Motor neuron (in vitro differentiated cells): ENCODE data around the gene ANKRD40. TPM values are rescaled to one million over a fixed set of nuclear protein-coding genes. Genes with fewer than 3 reads are reported as not detected.
"Not testable (repeated sequence)": the region's sequence is repeated elsewhere in the genome, so short reads cannot be mapped to it uniquely, and the experiment has no call there.

Experiments used
- ATAC-seq, 8 experiments: fragments of 200-7000 bp; cut with Tn5 transposase; replicated peaks in 6 of 8; 2 replicates each; pipeline ENCODE4 v1.8.0; 2021; ENCODE audit warnings: mild to moderate bottlenecking in 8 of 8, moderate library complexity in 8 of 8
- H3K27ac ChIP-seq, 2 donors: fragments of 250-450 bp; sonication (Bioruptor Pico); 2 replicates each; pipeline ENCODE4 v1.9.0; 2021; ENCODE audit warnings: antibody characterized with exemption in 2 of 2, mild to moderate bottlenecking in 2 of 2, moderate library complexity in 1 of 2
- H3K4me1 ChIP-seq, 2 donors: fragments of 250-450 bp; sonication (Bioruptor Pico); replicated peaks in 1 of 2; 2 replicates each; pipeline ENCODE4 v1.6.1; 2021; ENCODE audit warnings: antibody characterized with exemption in 2 of 2, mild to moderate bottlenecking in 2 of 2, moderate library complexity in 1 of 2
- H3K4me3 ChIP-seq, 5 donors: fragments of 250-450 bp; sonication (Bioruptor Pico); 2 replicates each; pipeline ENCODE4 v1.9.0; 2021; ENCODE audit warnings: antibody characterized with exemption in 5 of 5, mild to moderate bottlenecking in 5 of 5, moderate library complexity in 4 of 5
- WGBS, 10 experiments: fragments of 450-650 bp; shearing (Covaris generic); methylation state at CpG; one replicate each; pipeline ENCODE4 v1.0.0; 2022; 5-methylcytosine and 5-hydroxymethylcytosine counted together
- in situ Hi-C, 9 experiments: fragments of 400-800 bp; cut with MboI; loops; one replicate each; pipeline ENCODE4 v1.15.0; 2021; ENCODE audit warnings: low sequenced_read_pairs in 9 of 9, low pct_unique_long_range_greater_than_20kb in 2 of 9; ENCODE audit not compliant: unreplicated experiment in 9 of 9
- total RNA-seq, 8 experiments: library from RNA; unstranded; fragments of 300-600 nt; gene quantifications; 2 replicates each; pipeline versions ENCODE4 v1.2.3 to v1.2.4, GENCODE V29; 2022

Gene ANKRD40
- total RNA-seq, 8 experiments from 2014 or later, result 12.8 to 43.6 (median 24.7) TPM

DNA sequence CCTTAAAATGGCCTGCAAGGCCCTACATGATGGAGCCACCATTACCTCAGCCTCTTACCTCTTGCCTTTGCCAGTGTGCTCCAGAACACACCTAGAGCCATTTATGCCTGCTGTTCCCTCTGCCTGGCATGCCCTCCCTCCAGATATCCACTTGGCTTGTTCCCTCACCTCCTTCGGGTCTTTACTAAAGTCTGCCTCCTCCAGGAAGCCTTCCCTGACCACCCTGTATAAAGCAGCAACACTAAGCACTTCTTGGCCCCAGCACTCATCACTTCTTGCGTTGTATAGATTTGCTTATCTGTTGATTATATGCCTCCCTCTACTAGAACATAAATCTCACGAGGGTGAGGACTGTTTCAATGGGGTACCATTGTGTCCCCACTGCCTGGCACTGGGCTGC lies 25.3 kb downstream of the ANKRD40 start:
- ATAC-seq, result no peak
- WGBS, 10 experiments, result 57 to 100% (median 88%) methylated on average over 1 to 3 of the region's 3 CpGs; no CpG with 5 or more reads in 3 of the 10 experiments
- Histone ChIP-seq H3K4me3 (no peak overlapping the region), H3K27ac (no peak overlapping the region), H3K4me1 (peaks cover 11 to 14% of the 10 kb centered on the region in 2 donors)
- in situ Hi-C loops, result loop anchor here in 1 of 9 experiments (10.0 kb wide), 1 partner anchor 138 kb away; the partner anchor contains the start of gene SPATA20

- in situ Hi-C loops, result loop anchor here in 1 of 9 experiments (10.0 kb wide), 1 partner anchor 137 kb away; the partner anchor contains the start of gene SPATA20
- peak; percentile 79 to 98 (median 86) for ATAC-seq
- no peak overlapping the region for H3K27ac ChIP-seq
- H3K4me3 ChIP-seq, result no peak overlapping the region
- WGBS, 10 experiments, result 13 to 93% (median 66%) methylated on average over 3 to 24 of the region's 27 CpGs
- H3K4me1 ChIP-seq, result peaks cover 11 to 14% of the 10 kb centered on the region in 2 donors
Observed at GRCh38 chr17:50681263-50682200, 26.2 kb downstream of the ANKRD40 start.

DNA sequence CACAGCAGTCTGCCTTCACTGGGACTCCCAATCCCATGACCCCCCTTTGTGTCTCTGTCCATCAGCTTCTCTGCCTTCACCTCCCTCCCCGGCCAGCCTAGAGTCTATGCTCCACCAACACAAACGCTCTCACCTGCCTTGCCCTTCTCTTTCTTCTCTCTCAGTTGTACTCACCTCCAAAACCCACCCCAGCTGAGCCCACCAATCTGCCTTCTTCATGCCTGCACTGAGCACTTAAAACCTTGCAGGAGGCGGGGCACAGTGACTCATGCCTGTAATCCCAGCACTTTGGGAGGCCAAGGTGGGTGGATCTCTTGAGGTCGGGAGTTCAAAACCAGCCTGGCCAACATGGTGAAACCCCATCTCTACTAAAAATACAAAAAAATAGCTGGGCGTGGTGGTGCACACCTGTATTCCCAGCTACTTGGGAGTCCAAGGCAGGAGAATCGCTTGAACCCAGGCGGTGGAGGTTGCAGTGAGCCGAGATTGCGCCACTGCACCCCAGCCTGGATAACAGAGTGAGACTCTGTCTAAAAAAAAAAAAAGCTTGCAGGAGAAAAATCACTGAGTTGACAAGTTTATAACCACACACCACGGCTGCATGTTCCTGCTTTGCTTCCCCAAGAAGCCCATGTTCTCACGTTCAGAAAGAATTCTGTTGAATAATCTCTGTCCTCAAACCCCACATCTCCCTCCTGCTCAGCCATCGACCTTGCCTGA lies 27.0 kb downstream of the ANKRD40 start:
- in situ Hi-C loops, result loop anchor here in 1 of 9 experiments (10.0 kb wide), 1 partner anchor 136 kb away; the partner anchor contains the start of gene SPATA20
- peak in 2 of 8 experiments; percentile 14 to 47 for ATAC-seq
- WGBS, 10 experiments, result 22 to 95% (median 75%) methylated on average over 2 to 9 of the region's 12 CpGs; no CpG with 5 or more reads in 1 of the 10 experiments

DNA sequence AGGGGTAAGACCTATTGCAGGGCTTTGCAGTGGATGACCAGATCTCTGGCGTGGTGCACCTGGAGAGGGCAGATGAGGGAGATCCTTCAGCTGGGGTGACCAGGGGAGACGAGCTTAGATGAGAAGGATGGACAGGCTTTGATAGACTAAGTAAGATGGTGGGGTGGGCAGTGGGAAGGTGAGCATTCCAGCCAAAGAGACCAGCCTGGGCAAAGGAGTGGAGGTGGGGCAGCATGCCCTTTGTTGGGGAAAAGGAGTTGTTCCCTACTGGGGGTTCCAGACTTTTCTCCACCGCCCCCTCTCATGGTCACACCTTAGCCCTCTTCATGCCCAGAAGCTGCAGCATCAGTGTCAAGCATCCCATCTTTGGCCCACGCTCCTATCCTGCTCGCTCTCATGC lies 27.6 kb downstream of the ANKRD40 start:
- ATAC-seq, result no peak
- in situ Hi-C loops, result loop anchor here in 1 of 9 experiments (10.0 kb wide), 1 partner anchor 135 kb away; the partner anchor contains the start of gene SPATA20
- Histone ChIP-seq H3K27ac (no peak overlapping the region), H3K4me3 (no peak overlapping the region), H3K4me1 (peaks cover 11 to 14% of the 10 kb centered on the region in 2 donors)
- 80 to 100% (median 83%) methylated on average over 1 to 3 of the region's 5 CpGs; no CpG with 5 or more reads in 5 of the 10 experiments for WGBS, 10 experiments

More for the DNA sequence above, 27.0 kb downstream of the ANKRD40 start:
- not testable (repeated sequence) for H3K27ac ChIP-seq, H3K4me3 ChIP-seq
- H3K4me1 ChIP-seq, result peaks cover 11 to 14% of the 10 kb centered on the region in 2 donors

GRCh38 chr17:50679008-50679544 lies 28.6 kb downstream of the ANKRD40 start:
- Histone ChIP-seq H3K4me1 (peaks cover 11 to 14% of the 10 kb centered on the region in 2 donors), H3K4me3 (no peak overlapping the region), H3K27ac (no peak overlapping the region)
- in situ Hi-C loops, result no loop called here
- whole genome bisulfite sequencing, 10 experiments, result 40 to 100% (median 80%) methylated on average over 1 to 11 of the region's 11 CpGs; no CpG with 5 or more reads in 1 of the 10 experiments
- no peak for ATAC-seq

DNA sequence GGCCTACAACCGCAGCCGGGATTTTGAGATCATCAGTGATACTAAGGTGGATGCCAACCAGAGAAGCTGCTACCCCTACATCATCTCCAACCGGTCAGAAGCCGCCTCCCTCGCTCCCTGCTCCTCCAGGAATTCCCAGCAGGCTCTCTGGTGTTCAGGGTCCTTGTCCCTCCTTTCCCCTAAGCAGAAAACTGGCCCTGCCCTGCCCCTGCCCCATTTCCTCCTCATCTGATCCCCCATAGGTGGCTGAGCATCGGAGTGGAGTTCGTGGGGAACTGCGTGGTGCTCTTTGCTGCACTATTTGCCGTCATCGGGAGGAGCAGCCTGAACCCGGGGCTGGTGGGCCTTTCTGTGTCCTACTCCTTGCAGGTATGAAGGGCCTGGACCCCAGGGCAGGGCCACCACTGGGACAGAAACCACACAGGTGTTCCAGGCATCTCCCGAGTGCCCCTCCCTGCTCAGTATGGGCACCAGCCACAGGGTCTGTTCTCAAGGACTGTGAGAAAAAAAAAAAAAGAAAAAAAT lies 29.8 kb downstream of the ANKRD40 start:
- in situ Hi-C loops, result no loop called here
- Histone ChIP-seq H3K27ac (no peak overlapping the region), H3K4me1 (peaks cover 11 to 14% of the 10 kb centered on the region in 2 donors), H3K4me3 (no peak overlapping the region)
- ATAC-seq, result no peak
- 70 to 100% (median 93%) methylated on average over 1 to 5 of the region's 12 CpGs; no CpG with 5 or more reads in 5 of the 10 experiments for WGBS, 10 experiments

DNA sequence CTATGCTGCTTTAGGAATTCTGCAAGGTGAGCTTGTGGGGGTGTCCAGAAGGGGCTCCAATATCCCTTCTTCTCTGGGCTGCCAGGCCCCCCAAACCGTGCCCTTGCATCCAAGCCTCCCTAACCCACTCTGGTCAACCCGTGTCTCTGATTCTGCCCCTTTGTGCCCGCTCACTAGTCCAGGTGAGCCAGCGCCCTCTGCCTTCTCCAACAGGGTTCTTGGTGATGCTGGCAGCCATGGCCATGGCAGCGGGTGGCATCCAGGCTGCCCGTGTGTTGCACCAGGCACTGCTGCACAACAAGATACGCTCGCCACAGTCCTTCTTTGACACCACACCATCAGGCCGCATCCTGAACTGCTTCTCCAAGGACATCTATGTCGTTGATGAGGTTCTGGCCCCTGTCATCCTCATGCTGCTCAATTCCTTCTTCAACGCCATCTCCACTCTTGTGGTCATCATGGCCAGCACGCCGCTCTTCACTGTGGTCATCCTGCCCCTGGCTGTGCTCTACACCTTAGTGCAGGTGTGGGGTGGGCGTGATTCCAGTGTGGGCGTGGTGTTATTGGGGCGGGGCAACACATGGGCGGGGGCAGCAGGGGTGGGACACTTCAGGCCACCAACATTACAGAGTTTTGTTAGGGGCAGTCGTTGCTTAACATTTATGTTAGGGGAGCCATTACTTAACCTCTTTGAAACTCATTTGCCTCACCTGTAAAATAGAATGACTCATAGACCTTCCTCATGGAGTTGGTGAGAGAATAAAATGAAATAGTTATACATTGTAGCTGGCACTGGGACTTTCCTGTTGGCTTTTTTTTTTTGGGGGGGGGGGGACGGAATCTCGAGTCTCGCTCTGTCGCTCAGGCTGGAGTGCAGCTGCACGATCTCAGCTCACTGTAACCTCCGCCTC lies 31.4 kb downstream of the ANKRD40 start:
- no peak overlapping the region for H3K27ac ChIP-seq
- in situ Hi-C loops, result no loop called here
- 38 to 93% (median 82%) methylated on average over 1 to 11 of the region's 24 CpGs; no CpG with 5 or more reads in 2 of the 10 experiments for WGBS, 10 experiments
- no peak for ATAC-seq
- H3K4me1 ChIP-seq, result peaks cover 5 to 7% of the 10 kb centered on the region in 2 donors
- no peak overlapping the region for H3K4me3 ChIP-seq

DNA sequence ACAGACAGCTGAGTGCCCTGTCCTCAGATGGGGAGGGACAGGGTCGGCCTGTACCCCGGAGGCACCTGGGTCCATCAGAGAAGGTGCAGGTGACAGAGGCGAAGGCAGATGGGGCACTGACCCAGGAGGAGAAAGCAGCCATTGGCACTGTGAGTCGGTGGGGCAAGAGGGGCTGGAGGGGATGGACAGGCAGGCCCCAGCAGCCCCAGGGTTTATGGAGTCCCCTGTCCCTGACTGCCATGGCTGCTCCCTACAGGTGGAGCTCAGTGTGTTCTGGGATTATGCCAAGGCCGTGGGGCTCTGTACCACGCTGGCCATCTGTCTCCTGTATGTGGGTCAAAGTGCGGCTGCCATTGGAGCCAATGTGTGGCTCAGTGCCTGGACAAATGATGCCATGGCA lies 32.1 kb downstream of the ANKRD40 start:
- in situ Hi-C loops, result no loop called here
- no peak for ATAC-seq
- Histone ChIP-seq H3K27ac (no peak overlapping the region), H3K4me1 (peaks cover 0 to under 1% of the 10 kb centered on the region in 2 donors), H3K4me3 (no peak overlapping the region)
- WGBS, 10 experiments, result 83% methylated on average over 1 of the region's 7 CpGs; no CpG with 5 or more reads in 8 of the 10 experiments

DNA sequence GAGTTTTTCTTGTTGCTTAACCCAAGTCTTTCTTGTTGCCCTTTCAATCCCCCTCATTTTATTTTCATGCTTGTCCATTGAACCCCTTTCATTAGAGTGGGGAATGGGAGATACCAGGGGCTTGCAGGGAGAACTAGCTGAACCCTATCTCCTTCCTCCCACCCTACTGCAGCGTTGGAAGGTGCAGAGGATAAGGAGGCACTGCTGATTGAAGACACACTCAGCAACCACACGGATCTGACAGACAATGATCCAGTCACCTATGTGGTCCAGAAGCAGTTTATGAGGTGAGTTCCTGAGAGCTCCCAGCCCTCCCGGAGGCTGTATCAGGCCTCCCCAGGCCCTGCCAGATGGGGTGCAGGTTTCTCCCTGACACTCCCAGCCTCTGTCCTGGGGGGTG lies 32.5 kb downstream of the ANKRD40 start:
- H3K4me1 ChIP-seq, result no peaks in the 10 kb centered on the region
- 40 to 100% (median 68%) methylated on average over 1 to 2 of the region's 3 CpGs; no CpG with 5 or more reads in 4 of the 10 experiments for WGBS, 10 experiments
- H3K4me3 ChIP-seq, result no peak overlapping the region
- ATAC-seq, result no peak
- no peak overlapping the region for H3K27ac ChIP-seq
- in situ Hi-C loops, result no loop called here

GRCh38 chr17:50672831-50673551 lies 34.7 kb downstream of the ANKRD40 start:
- H3K4me3 ChIP-seq, result no peak overlapping the region
- ATAC-seq, result no peak
- 80 to 100% (median 90%) methylated on average over 1 to 4 of the region's 20 CpGs; no CpG with 5 or more reads in 5 of the 10 experiments for WGBS, 10 experiments
- in situ Hi-C loops, result no loop called here
- H3K4me1 ChIP-seq, result no peaks in the 10 kb centered on the region
- H3K27ac ChIP-seq, result no peak overlapping the region

- in situ Hi-C loops, result no loop called here
- ATAC-seq, result no peak
- H3K4me3 ChIP-seq, result no peak overlapping the region
- H3K27ac ChIP-seq, result no peak overlapping the region
- H3K4me1 ChIP-seq, result no peaks in the 10 kb centered on the region
- 77 to 100% (median 96%) methylated on average over 1 to 5 of the region's 5 CpGs; no CpG with 5 or more reads in 3 of the 10 experiments for WGBS, 10 experiments
Observed at GRCh38 chr17:50672071-50672470, 35.6 kb downstream of the ANKRD40 start.
